Measurements from ENCODE around the gene ZFAND3.

DNA sequence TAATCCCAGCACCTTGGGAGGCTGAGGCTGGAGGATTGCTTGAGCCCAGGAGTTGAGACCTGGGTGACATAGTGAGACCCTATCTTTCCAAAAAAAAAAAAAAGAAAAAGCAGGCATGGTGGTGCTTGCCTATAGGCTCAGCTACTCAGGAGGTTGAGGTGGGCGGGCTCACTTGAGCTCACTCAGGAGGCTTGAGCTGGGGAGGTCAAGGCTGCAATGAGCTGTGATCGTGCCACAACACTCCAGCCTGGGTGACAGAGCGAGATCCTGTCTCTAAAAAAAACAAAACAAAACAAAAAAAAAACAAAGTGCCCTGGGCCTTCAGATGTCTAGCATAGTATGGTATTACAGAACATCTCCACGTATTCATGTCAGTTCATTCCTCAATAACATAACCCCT, 42.9 kb downstream of the ZFAND3 start:
- TF ChIP-seq, protein P1, sequence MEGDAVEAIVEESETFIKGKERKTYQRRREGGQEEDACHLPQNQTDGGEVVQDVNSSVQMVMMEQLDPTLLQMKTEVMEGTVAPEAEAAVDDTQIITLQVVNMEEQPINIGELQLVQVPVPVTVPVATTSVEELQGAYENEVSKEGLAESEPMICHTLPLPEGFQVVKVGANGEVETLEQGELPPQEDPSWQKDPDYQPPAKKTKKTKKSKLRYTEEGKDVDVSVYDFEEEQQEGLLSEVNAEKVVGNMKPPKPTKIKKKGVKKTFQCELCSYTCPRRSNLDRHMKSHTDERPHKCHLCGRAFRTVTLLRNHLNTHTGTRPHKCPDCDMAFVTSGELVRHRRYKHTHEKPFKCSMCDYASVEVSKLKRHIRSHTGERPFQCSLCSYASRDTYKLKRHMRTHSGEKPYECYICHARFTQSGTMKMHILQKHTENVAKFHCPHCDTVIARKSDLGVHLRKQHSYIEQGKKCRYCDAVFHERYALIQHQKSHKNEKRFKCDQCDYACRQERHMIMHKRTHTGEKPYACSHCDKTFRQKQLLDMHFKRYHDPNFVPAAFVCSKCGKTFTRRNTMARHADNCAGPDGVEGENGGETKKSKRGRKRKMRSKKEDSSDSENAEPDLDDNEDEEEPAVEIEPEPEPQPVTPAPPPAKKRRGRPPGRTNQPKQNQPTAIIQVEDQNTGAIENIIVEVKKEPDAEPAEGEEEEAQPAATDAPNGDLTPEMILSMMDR (IDR thresholded peaks at IDR 0.05; ENCODE audit: extremely low read depth in 1 of 2, insufficient read depth in 1 of 2, low read depth in 1 of 2, low read length in 2 of 2), result no peak
- no peak for TF ChIP-seq POLR2AphosphoS5 (IDR thresholded peaks at IDR 0.05; ENCODE audit: insufficient read depth, low read depth, low read length)
- TF ChIP-seq MYC (IDR thresholded peaks at IDR 0.05; ENCODE audit: low read depth, low read length), result no peak
- no peak for TF ChIP-seq POLR2A (IDR thresholded peaks at IDR 0.05; ENCODE audit: low read depth, low read length)
- no peak for TF ChIP-seq EZH2 (IDR thresholded peaks at IDR 0.05; ENCODE audit: borderline replicate concordance, low read depth, low read length, severe bottlenecking)
- TF ChIP-seq, protein P2, sequence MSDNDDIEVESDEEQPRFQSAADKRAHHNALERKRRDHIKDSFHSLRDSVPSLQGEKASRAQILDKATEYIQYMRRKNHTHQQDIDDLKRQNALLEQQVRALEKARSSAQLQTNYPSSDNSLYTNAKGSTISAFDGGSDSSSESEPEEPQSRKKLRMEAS (IDR thresholded peaks at IDR 0.05; ENCODE audit: insufficient read depth, insufficient read length), result no peak
- no peak for TF ChIP-seq GATA2 (IDR thresholded peaks at IDR 0.05; ENCODE audit: insufficient read depth, insufficient read length, low read depth, low read length)
